Activated T-cell treated with anti-CD3 and anti-CD28 coated beads for 24 hours (primary cell): ENCODE results near the gene KATNB1.
A peak's percentile ranks its signal among the peaks of the same experiment; 100 is the strongest.
"Not testable (repeated sequence)": the region's sequence is repeated elsewhere in the genome, so short reads cannot be mapped to it uniquely, and the experiment has no call there.

ENCODE experiments used
- DNase-seq: peaks from one replicate; pipeline ENCODE4 v3.0.0-alpha.2; 2020; ENCODE audit warnings: low read depth

The KATNB1 gene

DNA sequence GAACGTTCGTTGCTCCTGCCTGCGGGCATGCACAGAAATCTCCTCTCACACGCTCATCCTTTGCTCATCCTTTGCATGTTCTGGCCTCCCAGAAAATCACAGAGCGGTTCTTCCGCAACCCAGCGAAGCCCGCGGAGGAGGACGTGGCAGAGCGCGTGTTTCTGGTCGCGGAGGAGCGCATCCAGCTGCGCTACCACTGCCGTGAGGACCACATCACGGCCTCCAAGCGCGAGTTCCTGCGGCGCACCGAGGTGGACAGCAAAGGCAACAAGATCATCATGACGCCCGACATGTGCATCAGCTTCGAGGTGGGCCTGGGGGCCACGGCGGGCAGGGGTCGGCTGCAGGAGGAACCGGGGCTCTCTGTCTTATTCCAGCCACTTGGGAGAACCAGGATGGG is 9.6 kb upstream of the KATNB1 start:
- no peak for DNase-seq

DNA sequence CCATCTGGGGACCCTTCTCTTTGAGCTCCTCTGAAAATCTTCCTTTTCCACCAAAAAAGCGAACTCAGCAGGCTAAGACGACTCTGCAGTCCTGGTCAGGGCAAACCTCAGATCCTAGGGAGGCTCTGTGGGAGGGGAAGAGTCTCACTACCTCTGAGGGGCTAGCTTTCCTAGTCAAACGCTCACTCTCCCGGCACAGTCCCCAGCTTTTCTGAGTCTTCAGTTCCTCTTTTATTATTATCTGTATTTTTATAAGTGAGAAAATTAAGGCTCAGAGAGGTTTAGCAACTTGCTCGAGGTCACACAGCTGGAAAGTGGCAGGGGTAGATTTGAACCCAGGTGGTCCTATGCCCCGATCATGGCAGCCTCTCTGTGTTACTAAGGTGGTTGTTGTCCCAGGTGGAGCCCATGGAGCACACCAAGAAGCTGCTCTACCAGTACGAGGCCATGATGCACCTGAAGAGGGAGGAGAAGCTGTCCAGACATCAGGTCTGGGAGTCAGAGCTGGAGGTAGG is 9.1 kb upstream of the KATNB1 start:
- DNase-seq = no peak

DNA sequence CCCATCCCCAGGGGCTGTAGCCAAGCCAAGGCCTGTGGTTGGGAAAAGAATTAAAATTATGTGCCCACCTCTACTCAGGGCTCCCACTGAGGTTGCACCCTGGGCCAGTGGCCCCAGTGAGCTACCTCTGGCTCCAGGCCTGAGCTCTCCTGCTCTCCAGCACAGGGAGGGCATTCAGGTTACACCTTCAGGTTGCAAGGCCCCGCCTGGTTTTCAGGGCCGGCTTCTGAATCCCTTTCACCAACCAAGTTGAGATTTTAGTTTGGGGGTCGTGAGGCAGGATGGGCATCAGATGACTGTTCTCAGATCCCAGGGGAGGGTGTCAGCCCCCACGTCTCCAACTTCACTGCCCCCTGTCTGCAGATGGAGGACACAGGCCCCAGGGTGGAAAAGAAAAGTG is 8.0 kb upstream of the KATNB1 start:
- no peak for DNase-seq

DNA sequence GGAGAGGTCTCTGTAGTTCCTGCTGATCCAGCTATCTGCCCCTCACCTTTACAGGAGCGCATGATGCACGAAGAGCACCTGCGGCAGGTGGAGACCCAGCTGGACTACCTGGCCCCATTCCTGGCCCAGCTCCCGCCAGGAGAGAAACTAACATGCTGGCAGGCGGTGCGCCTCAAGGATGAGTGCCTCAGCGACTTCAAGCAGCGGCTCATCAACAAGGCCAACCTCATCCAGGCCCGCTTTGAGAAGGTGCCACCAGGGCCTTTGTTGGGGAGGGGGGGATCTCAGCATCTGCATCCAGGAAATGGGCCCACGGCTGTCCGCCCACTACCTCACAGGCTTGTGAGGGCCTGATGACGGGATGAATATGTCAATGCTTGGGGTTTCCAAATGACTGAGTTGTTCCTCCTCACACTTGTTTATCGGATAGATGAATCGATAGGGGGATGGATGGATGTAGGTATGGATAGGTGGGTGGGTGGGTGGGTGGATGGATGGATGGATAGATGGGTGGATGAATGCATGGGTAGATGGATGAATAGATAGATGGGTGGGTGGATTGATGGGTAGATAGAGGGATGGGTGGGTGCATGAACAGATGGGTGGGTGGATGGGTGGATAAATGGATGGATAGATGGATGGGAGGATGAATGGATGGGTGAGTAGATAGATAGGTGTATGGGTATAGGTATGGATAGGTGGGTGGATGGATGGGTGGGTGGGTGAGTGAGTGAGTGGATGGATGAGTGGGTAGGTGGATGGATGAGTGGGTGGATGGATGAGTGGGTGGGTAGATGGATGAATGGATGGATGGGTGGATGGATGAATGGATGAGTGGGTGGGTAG is 7.0 kb upstream of the KATNB1 start:
- no peak for DNase-seq

DNA sequence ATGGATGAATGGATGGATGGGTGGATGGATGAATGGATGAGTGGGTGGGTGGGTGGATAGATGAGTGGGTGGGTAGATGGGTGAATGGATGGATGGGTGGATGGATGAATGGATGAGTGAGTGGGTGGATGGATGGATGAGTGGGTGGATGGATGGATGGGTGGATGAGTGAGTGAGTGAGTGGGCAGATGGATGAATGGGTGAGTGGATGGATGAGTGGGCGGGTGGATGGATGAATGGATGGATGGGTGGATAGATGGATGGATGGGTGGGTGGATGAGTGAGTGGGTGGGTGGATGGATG is 6.4 kb upstream of the KATNB1 start:
- no peak for DNase-seq

DNA sequence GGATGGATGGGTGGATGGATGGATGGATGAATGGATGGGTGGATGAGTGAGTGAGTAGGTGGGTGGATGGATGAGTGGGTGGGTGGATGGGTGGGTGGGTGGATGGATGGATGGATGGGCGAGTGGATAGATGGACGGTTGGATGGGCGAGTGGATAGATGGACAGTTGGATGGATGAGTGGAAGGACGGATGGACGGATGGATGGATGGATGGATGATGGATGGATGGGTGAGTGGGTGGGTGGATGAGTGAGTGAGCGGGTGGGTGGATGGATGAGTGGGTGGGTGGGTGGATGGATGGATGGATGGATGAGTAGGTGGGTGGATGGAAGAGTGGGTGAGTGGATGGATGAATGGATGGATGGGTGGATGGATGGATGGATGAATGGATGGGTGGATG is 5.7 kb upstream of the KATNB1 start:
- not testable (repeated sequence) for DNase-seq

DNA sequence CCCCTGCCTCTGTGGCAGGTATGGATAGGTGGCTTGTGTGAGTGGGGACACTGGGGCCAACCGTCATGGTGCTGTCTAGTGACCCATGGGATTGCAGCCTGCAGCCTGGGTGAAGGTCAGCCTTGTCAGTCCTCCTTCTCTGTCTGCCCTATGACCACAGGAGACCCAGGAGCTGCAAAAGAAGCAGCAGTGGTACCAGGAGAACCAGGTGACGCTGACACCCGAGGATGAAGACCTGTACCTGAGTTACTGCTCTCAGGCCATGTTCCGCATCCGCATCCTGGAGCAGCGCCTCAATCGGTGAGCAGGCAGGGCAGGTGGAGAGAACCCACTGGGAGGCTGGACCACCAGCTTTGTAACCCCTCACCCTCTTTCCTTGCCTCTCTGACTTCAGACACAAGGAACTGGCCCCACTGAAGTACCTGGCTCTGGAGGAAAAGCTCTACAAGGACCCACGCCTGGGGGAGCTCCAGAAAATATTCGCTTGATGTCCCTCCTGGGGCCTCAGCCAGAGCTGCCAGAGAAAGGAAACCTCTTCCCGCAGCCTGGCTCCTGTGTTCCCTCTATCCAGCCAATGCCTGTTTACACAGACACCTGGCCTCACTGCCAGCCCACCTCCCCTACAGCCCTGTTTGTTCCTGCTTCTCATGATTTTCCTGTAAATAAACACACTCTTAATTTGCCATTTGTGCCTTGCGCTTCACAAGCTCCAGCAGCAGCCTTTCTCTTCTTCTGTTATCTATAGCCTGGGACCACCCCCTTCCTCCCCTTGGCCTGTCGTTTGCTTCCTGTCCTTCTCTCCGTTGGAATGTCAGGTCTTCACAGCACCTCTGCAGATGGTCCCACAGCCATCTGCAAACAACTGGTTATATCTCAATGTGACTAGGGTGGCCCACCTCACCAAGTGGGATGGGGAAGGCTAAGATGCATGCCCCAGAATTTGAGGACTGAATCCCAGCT is 4.5 kb upstream of the KATNB1 start:
- DNase-seq = no peak

DNA sequence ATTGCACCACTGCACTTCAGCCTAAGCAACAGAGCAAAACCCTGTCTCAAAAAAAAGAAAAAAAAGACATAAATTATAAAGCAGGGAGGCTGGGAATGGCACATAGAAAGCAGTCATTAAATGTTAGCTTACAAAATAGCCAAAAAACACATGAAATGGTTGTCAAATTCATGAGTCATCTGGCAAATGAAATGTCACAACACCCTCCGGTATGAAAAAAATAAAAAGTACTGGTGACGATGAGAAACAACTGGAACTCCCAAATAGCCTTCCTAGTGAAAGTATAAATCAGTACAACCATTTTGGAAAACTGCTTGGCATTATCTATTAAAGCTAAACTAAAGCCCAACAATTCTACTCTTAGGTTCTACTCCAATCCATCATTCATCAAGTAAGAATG is 3.5 kb upstream of the KATNB1 start:
- DNase-seq = no peak

DNA sequence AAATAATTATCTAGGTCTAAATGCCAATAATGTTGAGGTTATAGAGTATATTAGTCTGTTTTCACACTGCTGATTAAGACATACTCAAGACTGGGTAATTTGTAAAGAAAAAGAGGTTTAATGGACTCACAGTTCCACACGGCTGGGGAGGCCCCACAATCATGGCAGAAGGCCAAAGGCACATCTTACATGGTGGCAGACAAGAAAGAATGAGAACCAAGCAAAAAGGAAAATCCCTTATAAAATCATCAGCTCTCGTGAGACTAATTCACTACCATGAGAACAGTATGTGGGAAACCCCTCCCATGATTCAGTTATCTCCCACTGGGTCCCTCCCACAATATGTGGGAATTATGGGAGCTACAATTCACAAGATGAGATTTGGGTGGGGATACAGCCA is 2.9 kb upstream of the KATNB1 start:
- no peak for DNase-seq

DNA sequence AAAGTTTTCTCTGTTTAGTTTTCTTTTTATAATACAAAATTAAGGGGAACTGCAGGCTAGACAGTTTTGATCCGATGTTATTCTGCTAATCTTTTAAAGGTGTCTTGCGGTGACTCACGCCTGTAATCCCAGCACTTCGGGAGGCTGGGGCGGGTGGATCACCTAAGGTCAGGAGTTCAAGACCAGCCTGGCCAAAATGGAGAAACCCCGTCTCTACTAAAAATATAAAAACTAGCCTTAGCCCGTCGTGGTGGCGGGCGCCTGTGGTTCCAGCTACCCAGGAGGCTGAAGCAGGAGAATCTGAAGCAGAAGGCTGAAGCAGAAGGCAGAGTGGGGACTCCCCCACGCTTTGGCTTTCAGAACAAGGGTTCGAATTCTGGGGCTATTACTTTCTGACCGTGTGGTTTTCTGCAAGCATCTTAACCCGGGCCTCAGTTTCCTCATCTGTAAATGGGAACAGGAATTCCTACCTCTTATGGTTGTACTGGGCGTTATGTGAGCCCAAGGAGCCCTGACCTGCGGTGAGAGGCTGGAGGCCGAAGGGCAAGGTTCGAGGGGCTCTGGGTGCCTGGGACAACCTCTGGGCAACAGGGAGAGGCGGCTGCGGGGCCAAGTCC is 1.2 kb upstream of the KATNB1 start:
- DNase-seq = no peak

DNA sequence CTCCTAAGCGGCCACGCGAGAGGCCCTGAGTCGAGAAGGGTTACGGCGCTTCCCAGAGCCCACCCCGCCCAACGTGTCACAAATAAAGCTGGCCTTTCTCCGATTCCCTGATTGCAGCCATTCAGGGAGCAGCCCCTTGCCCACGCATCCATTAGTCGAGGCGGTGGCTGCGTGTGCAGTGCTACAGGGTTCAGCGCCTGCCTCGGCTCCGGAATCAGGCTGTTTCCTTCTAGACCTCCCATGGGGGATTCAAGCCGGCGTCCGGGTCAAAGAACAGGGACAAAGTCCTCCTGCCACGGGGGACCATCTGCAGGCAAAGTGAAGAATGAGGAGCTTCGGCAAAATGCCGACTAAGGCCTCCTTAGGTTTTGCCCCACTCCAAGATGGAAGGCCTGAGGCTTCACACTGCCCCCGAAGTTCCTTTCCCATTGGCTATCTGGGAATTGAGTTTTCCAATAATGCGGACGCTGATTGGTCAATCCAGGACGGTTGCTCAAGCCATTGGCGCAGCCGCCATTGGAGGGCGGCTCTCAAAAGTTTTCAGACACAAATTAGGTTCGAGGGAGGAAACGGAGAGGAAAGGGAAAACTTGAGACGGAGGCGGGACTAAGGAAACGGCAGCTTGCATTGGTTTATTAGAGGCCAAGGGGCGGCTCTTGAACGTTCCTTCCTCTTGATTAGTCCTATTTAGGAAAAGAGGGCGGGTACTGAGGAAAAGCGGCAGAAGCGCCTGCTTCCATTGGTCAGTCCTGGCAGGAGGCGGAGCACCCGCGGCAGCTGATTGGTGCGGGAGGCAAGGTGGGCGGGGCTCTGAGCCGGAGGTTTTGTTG is 430 bp upstream of the KATNB1 start:
- DNase-seq = peak; percentile 98

DNA sequence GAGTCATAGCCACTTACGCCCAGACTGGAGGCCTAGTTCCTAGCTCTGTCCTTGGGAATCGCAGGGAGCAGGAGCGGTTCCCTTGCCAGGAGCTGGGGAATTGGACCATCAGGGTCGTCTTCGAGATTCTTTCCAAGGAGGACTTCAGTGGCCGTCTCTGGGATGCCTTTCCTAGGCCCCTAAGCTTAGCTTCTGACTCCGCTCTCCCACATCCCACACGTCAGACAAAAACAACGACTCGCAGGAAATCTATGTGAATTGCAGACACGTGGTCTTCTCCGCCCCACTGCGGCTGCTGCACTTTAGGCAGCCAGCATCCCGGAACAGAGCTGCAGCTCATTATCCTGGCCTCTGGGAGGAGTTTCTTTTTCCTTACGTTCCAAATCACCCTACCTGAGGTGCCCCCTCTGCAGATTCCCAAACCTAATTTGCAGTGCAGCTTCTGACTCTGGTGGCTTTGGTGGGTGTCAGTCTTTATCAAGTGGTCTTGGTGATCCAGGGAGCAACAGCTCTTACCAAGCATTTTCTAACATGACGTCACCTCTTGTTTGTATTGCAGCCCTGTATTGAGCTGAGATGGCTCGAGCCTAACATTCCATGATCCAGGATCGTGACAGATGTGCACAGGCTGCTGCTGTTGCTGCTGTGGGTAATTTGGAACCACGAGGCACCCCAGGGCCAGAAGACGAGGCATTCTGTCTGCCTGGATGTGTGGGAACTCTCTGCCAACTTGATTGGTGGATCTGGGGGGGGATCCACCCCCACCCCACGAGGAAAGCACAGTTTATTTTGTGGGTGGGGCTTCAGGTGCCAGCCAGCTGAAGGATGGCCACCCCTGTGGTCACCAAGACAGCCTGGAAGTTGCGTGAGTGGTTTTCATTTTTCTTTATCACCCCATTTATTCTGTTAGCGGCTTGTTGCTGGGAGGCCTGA is 1.1 kb downstream of the KATNB1 start:
- DNase-seq = peak; percentile 35

DNA sequence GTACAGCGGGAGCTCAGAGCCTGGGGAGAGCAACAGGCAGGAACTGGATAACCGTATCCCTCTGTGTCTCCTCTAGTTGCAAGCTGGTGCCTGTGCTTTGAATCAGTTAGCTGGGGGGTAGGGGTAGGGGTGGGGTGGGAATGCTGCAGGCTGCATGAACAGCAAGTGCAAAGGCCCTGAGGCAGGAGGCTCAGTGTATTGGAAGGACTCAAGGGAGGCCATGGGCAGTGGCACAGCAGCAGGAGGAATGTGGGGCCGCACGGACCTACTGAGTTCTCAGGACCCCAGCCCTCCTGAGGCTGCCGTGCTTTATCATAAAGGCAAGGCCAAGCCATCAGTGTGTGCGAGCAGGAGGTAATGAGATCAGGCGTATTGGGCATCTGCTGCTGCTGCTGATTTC is 3.3 kb downstream of the KATNB1 start:
- DNase-seq = no peak

DNA sequence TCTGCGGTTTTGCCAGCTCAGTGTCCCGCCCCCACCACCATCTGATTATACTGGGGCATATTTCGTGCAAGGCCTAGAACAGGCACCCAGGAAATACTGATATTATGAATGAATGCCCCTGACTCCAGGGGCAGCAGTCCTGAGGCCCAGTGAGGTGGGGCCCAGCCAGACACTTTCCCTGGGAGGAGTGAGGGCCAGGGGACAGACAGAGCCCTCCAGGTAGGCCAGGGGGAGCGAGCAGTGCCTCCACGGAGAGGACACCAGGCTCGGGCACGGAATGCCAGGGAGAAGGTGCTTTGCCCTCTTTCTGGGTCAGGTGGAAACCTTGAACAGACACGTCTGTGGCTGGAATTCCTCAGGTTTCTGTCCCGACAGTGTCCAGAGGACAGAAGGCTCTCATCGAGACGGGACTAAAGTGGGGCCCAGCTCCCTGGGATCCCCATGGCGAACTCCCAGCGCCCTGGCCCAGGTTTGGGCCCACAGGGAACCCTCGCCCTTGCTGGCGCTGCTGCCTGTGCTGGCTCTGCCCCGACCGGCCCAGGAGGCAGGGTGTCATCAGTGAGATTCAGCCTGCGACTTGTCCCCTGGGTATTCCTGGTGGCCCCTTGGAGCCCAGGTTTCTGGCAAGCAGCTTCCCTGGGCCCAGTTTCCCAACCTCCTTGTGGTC is 4.3 kb downstream of the KATNB1 start:
- no peak for DNase-seq

DNA sequence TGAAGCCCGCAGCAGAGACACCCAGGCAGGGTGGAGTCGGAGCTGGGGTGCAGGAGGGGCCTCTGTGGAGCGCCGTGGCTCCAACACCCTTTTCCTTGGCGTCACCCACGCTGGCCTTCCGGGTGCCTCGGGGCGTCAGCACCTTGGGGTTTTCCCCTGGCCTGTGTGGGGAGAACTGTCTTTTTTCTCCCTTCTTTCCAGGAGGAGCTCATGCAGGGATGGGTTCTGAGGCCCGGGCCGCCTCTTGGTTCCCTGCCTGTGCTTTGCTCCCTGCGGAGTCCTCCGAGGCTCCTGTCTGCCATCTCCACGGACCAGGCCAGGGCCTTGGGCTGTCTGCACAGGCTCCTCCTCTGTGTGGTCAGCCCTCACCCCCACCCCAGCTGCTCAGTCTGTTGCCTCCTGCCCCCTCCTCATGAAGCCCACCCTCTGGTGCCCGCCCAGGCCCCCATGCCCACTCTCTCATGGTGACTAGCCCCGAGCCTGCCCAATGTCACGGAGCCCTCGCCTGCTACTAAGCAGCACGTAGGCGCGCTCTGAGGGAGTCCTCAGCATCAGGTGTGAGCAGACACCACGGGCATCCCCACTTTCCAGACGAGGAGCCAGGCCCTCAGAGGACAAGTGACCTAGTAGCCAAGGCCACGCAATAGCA is 5.0 kb downstream of the KATNB1 start:
- DNase-seq = no peak

DNA sequence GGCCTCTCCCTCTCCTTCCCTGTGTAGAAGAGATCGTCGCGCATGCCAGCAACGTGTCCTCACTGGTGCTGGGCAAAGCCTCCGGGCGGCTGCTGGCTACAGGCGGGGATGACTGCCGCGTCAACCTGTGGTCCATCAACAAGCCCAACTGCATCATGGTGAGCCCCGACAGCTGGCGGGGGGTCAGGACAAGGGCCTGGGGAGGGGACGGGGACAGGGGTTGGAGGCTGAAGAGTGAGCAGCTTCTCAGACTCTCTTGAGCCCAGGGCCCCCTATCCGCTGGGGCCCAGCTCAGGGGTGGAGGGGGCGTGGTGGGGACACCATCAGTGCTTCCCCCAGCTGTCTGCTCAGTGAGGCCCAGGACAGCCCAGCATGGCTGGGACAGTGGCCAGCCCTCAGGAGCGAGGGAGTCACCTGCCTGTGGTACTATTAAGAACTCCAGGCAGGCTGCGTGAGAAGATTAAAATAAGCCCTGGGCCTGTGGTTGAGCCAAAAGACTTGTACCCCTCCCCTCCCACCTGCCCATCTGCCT is 6.2 kb downstream of the KATNB1 start:
- no peak for DNase-seq

DNA sequence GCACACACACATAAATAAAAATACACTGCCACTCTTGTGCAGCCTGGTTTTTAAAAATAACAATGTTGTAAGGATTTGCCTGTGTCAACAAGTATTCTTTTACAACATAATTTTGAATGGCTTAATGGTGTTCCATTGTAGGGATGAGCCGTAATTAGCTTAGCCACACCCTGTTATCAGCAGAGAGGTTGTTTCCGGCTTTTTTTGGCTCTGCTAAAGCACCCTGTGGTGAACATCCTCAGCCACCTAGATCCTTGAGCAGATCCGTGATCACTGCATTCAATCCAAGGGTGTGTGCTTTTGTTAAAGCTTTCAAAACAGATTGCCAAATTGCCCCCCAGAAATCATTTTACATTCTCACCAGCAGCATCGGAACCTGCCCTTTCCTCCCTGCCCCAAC is 7.0 kb downstream of the KATNB1 start:
- DNase-seq = no peak

DNA sequence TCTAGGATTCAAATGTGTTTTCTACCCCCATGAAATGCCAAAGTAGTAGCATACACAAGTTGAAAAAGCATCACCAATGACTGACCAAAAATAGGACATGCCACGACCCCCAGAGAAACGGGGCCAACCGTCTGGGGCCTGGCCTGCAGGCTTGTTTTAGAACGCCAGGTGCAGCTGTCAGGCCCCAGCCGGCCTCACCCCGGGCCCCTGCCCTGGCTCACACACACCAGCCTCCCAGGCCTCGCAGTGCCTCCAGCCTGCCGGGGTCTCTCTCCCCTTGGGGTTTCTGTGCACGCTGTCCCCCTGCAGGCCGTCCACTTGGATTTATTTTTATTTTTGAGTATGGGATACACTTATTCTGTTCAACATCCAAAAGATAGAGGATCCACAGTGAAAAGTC is 7.9 kb downstream of the KATNB1 start:
- DNase-seq = no peak
